Stimulated activated CD8-positive, alpha-beta memory T cell treated with anti-CD3 and anti-CD28 coated beads, Interleukin-7, amount 100 ng/mL, for 4 hours (primary cell): ENCODE results near the gene C1orf122.

Experiments used
- DNase-seq, 2 donors: peaks; one replicate each; pipeline ENCODE4 v3.0.0-alpha.2; 2020; ENCODE audit warnings: low read depth in 2 of 2

Gene C1orf122

DNA sequence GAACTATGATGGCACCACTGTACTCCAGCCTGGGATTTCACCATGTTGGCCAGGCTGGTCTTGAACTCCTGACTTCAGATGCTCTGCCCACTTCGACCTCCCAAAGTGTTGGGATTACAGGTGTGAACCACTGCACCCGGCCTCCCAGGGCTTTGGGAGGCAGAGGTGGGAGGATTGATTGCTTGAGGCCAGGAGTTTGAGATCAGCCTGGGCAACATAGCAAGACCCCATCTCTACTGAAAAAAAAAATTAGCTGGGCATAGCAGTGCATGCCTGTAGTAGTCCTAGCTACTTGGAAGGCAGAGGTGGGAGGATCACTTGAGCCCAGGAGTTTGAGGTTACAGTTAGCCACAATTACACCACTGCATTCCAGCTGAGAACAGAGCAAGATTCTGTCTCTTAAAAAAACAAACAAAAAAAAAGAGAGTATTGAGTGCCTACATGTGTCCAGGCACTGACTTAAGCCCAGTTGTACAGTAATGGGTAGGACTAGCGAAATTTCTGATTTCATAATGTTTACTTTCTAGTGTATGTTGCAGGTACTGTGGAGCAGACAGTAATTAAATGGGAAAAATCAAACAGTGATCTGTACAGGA, 9.7 kb upstream of the C1orf122 start:
- DNase-seq = no peak

DNA sequence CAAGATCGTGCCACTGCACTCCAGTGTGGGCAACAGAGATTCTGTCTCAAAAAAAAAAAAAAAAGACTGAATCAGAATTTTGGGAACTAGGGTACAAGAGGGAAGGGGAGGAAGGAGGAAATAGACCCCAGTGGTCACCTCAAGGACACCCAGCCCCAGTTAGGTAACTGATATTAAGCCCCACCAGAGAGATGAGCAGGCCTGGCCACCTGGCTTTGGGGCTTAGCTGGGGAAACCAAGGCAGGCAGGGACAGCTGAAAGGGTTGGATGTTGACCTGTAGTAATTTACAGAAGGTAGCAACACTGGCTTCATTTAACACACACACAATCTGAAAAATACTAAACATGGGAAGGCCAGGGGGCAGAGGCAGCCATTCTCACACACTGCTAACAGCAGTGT, 5.2 kb upstream of the C1orf122 start:
- DNase-seq = no peak

DNA sequence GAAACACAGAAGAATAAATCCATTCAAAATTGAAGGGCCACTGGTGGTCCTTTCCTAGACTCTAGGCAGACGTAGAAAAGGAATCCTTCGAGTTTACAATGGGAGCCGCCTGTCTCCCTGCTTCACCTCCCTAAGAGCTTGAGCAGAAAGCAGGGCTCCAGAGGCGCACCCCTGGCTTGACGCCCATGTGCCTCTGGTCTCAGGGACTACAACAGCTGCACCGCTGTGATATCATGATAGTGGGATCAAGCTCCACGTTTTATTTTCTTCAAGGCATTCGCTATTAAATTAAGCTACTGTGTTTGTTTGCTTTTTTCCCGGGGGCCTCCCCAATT, 403 bp upstream of the C1orf122 start:
- no peak for DNase-seq

DNA sequence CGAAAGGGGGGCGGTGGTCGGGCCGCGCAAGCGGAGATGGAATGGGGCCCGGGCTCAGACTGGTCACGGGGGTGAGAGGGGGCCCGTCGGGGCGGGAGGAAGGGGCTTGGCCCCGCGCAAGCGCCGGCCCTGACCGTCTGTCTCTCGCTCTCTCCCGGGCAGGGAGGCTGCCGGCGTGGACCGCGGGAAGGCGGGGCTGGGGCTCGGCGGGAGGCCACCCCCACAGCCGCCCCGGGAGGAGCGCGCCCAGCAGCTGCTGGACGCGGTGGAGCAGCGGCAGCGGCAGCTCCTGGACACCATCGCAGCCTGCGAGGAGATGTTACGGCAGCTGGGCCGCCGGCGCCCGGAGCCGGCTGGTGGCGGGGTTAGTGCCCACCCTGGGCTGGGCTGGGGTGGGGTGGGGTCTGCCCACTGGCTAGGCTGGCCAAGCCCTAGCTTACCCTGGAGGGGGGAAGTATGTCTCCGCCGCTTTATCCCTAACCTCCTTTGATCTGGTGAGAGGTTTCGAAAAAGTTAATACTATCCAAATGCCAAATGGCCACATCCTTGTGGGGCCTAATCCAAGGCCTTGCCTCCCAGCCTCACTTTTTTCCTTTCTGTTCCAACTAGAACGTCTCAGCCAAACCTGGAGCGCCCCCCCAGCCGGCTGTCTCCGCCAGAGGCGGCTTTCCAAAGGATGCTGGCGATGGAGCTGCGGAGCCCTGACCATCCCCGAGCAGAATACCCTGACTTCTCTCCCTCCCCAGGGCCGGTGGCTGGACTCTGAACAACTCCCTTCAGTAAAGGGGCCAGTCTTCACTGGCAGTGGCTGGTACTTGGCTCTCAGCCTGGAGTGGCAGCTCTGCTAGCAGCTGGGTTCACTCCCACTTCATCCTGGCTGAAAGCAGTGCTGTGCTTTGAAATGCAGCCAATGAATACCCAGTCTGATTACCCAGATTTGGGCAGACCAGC, 1.1 kb downstream of the C1orf122 start:
- no peak for DNase-seq

DNA sequence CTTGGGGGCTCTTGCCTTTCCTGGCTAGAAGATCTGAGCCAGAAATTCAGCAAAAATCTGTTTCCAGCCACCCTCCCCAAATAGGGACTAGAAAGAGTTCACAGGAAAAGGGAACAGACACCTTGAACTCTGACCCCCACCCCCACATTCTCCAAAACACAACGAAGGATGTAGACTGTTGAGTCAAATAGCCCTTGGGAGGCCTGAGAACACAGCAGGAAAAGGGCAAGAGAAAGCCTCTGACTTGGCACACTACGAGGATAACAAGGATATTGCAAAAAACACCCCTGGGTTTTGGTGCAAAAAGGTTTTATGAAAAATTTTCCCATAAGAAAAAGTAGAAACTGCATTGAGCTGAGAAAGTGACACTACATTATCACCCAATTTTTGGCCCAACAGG, 2.4 kb downstream of the C1orf122 start:
- no peak for DNase-seq

DNA sequence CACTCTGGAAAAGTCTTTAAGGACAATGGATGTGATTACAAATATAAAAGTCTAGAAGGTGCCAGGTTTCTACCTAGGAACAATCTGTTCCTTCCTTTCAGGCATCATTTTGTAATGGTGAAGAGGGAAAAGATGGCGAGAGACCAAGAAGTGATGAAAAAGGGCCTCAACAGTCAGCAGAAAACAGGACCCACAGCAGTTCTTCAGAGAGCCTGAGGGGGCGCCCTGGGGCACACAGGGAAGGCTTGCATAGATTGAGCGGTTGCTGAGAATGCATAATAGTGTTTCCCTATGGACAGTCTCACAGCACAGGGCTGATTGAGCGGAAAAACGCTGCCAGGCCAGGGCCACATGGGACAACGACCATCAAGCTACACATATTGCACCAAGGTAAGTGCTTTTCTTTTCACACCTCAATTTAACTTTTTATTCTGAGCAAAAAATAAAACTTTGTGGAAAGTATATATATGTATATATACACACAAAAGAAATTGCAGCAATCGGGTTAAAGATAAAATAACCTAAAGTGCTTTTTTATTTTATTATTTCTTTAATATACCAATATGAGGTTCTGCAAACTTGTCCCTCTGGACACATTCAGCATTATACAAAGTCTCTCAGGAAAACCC, 3.6 kb downstream of the C1orf122 start:
- DNase-seq = peak; percentile 33 to 43

DNA sequence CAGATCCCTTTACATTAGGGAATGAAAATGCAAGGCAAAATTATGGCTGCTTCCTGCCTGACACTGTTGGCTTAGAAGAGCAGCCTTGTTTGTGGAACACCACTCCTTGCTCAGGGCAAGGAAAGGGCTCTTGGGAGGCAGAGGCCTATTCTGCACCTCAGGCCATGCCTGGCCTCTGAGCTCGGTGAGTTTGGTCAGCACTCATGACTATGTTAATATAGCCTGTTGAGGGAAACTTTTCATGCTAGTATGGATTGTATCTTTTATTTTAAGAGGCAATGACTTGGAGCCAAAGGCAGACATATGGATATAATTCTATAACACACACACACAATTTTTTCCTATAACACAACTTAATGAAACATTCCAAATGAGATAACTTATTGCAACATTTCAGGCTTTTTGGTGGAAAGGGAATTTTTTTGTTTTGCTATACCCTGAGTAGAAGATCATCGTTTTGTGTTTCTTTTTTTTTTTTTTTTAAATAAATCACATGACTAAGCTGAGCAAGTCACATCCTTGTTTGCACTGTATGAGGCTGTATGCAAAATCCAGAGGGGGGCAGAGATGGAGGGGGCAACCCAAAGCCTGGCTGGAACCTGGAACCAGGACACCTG, 6.0 kb downstream of the C1orf122 start:
- no peak for DNase-seq

DNA sequence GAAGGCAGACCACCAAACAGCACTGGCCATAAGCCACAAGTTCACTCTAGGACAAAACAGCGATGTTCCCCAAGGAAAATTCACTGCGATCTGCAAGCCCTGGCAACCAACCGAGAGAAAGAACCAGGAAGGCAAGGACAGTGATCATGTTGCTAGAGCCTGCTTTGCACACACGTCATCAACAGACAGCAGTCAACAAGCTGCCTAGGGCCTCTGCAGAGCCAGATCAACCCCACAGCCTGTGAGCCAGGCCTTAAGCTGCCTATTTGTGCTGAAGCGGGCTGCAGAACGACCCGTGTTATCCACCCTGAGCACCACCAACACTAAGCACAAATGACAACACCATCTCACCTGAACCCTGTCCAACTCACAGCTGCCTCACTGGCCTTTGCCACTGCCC, 6.7 kb downstream of the C1orf122 start:
- DNase-seq = no peak

DNA sequence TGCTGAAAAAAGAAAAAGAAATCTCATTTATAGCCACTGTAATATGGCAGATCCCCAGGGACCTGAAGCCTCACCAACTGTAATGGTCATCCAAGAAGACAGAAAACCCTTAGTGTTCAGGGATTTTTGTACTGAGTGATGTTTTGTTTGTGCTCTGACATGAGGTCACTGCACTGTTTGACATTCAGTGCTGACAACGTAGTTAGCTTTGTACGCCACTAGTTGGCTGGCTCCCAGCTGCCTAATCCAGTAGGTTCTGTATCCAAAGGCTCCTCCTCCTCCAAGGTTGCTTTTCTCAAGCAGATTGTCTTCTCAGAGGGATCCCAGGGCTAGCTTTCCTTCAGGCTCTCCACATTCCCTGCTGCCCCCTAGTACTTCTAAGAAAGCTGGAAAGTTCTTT, 9.9 kb downstream of the C1orf122 start:
- no peak for DNase-seq

DNA sequence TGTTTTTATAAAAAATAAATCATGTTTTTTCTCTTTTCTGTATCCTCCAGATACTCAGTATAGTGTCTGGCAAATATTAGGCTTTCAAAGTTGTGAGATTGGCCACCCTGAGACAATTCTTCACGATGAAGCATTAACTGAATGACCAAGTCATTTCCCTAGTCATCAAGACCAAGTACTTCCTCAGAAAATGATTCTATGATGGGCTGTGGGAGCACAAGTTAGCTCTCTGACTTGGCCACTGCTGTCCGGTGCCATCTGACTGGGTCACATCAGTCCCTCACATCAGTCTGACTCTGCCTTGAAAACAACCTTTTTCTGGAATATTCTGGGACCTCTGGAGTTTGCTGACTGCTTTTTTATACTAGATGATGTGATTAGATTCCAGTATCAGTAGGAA, 13.9 kb downstream of the C1orf122 start:
- DNase-seq = no peak

DNA sequence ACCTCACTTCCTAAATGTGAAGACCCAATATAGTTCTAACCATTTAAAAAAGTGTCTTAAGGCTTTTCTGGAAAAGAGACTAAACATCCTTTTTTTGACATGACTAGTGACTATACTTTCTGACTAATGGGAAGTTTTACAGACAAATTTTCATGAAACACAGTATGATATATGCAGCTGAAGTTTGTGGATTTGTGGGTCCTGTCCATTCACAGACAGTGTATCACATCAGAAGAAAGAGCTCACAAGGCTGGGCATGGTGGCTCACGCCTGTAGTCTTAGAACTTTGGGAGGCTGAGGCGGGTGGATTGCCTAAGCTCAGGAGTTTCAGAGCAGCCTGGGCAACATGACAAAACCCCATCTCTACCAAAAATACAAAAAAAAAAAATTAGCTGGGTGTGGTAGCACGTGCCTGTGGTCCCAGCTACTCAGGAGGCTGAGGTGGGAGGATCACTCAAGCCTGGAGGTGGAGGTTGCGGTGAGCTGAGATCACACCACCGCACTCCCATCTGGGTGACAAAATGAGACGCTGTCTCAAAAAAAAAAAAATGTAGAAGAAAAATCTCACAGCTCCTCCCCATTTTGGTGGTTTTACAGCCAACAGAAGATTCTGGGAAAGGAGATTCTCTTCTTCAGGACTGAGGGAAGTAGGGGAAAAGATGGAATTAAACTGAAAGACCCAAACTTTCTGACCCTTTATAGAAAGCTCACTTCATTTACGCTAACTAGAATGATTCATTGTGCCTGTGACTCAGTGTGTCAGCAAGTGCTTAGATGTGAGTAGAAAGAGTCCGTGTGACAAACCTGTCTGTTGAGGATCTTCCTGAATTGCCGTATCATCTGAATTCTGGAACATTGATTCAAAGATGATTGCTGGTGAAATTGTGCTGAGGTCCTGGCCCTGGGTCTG, 15.6 kb downstream of the C1orf122 start:
- peak in 1 of 2 donors; percentile 16 for DNase-seq

DNA sequence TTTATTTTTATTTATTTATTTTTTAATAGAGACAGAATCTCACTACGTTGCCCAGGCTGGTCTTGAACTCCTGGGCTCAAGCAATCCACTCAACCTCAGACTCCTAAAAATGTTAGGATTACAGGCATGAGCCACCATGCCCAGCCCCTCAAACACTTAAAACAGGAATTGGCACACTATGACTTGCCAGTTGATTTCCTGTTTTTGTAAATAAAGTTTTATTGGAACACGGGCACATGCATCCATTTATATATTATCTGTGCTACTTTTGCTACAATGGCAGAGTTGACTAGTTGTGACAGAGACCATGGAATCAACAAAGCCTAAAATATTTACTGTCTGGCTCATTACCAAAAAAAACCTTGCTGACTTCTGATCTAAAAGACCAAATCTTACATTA, 16.4 kb downstream of the C1orf122 start:
- DNase-seq = no peak

DNA sequence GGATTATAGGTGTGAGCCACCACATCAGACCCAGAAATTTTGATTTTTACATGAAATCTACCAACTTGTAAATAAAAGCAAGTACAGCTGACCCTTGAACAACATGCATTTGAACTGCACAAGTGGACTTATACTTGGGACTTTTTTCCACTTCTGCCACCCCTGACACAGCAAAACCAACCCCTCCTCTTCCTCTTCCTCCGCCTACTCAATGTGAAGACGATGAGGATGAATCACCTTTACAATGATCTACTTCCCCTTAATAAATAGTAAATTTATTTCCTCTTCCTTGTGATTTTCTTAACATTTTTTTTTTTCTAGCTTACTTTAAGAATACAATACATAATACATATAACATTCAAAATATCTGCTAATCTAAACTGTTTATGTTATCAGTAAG, 17.9 kb downstream of the C1orf122 start:
- no peak for DNase-seq

DNA sequence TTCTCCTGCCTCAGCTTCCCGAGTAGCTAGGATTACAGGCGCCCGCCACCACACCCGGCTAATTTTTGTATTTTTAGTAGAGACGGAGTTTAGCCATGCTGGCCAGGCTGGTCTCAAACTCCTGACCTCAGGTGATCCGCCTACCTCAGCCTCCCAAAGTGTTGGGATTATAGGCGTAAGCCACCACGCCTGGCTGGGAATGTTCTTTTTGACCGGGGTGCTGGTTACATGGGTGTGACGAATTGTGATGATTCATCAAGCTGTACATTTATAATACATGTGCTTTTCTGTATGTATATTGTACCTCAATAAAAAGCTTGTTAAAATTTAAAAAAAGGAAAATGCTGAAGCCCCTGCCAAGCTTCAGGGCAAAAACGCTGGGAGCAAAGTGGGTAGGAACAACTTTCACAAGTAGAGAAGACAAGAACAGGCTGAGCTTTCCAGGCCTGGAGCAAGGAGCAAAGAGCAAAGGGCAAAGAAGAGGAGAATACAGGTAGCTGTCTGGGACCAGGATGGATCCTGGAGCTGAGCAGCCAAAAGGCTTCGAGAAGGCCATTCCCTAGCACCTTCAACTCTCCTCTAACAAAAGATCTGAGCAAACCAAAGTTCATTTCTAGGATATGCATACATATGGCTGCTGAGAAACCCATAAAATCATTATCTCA, 21.0 kb downstream of the C1orf122 start:
- no peak for DNase-seq

DNA sequence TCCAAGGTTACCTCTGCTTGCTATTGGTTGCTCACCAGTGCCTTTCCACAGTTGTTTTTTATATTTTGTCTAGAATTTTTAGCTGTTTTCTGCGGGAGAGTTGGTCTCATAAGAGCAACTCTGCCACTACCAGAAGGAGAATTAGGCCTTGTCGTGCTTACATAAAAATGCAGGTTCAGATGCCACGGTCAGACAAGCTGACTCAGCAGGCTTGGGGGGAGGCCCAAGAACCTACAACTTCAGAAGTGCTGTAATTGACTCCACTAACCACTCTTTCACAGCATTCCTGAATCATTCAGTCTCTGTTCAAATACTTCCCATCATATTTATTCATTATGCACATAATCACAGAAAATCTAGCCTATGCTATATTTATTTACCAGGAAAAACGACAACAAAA, 23.5 kb downstream of the C1orf122 start:
- no peak for DNase-seq

DNA sequence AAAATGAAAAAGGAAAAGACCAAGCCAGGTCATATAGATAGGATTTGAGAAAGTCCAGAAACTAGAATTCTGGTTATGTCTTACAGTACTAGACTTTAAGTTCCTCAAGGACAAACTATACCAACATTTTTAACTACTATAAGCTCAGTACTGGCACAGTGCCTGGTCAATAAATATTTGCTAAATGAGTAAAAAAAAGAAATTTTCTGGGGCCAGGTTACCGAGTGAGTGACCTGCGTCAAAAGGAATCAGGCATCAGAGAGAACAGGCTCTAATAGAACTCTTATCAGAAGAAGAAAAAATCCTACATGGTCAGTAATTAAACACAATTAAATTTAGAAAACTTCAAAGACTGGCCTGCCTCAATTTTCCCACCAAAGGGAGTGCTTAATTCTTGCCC, 24.2 kb downstream of the C1orf122 start:
- no peak for DNase-seq

DNA sequence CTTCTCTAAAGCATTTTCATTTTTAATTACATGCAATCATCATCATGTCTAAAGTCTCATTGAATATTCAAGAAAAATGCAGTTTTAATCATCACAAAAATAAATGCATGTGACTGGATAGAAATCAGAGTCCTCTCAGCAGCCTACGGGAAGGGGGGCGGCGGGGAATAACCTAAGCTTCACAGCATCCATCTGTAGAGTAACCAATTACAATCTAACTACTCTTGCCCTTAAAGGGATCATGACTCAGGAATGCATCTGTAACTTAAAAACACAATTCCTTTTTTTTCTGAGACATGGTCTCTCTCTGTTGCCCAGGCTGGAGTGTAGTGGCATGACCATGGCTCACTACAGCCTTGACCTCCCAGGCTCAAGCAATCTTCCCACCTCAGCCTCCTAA, 29.2 kb downstream of the C1orf122 start:
- DNase-seq = no peak

DNA sequence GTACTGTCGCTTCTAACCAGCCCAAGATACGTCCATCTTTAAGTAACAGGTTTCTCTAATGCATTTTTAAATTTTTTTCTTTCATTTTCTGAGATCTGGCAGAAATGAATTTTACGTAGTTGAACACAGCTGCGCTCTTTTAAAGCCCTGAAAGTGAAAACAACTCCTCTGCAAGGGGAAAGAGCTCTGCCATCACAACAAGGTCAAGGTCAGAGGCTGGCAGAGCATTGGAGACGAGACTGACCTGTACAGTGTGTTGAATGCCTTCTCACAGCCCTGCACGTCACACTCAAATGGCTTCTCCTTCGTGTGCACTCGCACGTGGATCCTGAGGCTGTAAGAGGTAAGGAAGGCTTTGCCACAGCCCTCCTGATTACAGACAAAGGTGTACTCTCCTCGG, 32.1 kb downstream of the C1orf122 start:
- no peak for DNase-seq

DNA sequence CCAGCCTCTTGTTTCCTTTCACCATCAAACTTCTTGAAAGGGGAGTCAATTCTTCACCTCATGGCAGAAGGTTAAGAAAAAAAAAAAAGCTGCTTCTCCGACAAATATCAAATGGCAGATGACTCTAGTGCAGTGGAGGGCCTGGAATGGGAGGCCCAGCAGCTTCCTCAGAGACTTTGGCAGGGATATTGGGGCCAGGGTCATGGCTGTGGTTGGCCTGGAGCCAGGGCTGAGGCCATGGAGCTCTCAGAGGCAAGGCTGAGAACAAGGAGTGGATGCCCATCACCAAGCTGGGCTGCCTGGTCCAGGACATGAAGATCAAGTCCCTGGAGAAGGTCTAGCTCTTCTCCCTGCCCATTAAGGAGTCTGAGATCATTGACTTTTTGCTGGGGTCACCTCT, 33.1 kb downstream of the C1orf122 start:
- DNase-seq = no peak

DNA sequence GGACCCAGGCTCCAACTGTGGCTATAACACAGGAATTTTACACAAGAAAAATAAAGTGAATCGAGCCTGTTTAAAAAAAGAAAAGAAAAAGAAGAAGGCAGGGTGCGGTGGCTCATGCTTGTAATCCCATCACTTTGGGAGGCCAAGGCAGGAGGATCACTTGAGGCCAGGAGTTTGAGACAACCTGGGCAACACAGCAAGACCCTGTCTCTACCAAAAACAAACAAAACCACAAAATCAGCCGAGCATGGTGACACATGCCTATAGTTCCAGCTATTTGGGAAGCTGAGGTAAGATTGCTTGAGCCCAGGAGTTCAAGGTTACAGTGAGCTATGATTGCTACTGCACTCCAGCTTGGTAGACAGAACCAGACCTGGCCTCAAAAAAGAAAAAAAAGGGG, 34.1 kb downstream of the C1orf122 start:
- no peak for DNase-seq

DNA sequence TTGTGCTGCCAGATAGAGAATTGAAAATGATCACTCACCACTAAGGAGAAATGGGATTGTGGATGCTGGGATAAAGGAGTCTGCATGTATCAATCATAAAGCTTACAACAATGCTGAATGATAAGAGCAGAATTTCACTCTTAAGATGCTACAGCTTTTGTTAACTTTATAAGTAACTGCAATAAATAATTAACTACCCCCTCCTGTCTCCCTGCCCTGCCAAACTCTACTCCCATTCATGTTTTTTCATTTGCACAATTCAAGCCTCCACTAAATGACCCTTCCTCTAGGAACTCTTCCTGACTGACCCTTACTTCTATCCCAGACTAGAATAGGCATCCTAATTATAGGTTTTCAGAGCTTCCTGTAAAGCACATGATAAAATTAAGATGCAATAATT, 36.9 kb downstream of the C1orf122 start:
- DNase-seq = no peak
